ENCODE measurements around the gene ZBTB33.

- TF ChIP-seq CTCF (IDR thresholded peaks at IDR 0.05) (no peak), POLR2A (IDR thresholded peaks at IDR 0.05) (no peak), POLR2AphosphoS5 (IDR thresholded peaks at IDR 0.05) (no peak), EP300 (IDR thresholded peaks at IDR 0.05) (no peak)
Observed at GRCh38 chrX:120244395-120244734, 6.2 kb upstream of the ZBTB33 start.
